Mucosa of descending colon (tissue), 3 donors: ENCODE data around the gene CNN2. TPM values are rescaled to one million over a fixed set of nuclear protein-coding genes. Genes with fewer than 3 reads are reported as not detected.

Experiments
- ATAC-seq: fragments of 200-7000 bp; cut with Tn5 transposase; one replicate; pipeline ENCODE4 v1.9.1; 2020; ENCODE audit warnings: mild to moderate bottlenecking, moderate library complexity
- DNase-seq, 3 donors: peaks; one replicate each; pipeline ENCODE4 v3.0.0-alpha.2; 2020
- H3K36me3 ChIP-seq: fragments of 200-600 bp; one replicate; pipeline ENCODE4 v1.8.0; 2021; ENCODE audit warnings: low read depth, mild to moderate bottlenecking
- H3K4me1 ChIP-seq: fragments of 200-600 bp; one replicate; pipeline ENCODE4 v1.8.0; 2021; ENCODE audit warnings: low read depth, mild to moderate bottlenecking
- H3K4me3 ChIP-seq: fragments of 200-600 bp; one replicate; pipeline ENCODE4 v1.8.0; 2021; ENCODE audit warnings: mild to moderate bottlenecking
- H3K9me3 ChIP-seq: fragments of 200-600 bp; one replicate; pipeline ENCODE4 v1.8.0; 2021; ENCODE audit warnings: mild to moderate bottlenecking
- CTCF ChIP-seq: fragments of 200-600 bp; IDR thresholded peaks from one replicate; pipeline ENCODE4 v1.8.0; 2022; ENCODE audit warnings: antibody characterized with exemption, mild to moderate bottlenecking
- intact Hi-C, 2 donors: fragments of 100-400 bp; cut with DNase I in 1 of 2; cut with micrococcal nuclease in 1 of 2; formaldehyde crosslinking; loops; one replicate each; pipeline versions ENCODE4 v1.11.0 to v1.11.1; 2022; cut with DNase I, micrococcal nuclease
- total RNA-seq, 3 donors: library from RNA; stranded (reverse); fragmentation: NEBNext Ultra II Directional in 2 of 3; extraction: Animal tissue kit (Norgen Biotek cat#: 25700) in 2 of 3; gene quantifications; one replicate each; pipeline versions ENCODE4 v1.2.1 to v1.2.4, GENCODE V29; 2021 to 2023
- donor health status: DM: no; HTN: no; CAD: no; lungs with moderate emphysema.
- donor health status: DM: no; HTN: no; CAD: no.
- donor health status: DM: no; HTN: yes; CAD: no.

The CNN2 gene
- total RNA-seq, 3 donors from 2014 or later, result 65.0 to 88.8 (median 84.7) TPM

GRCh38 chr19:1066748-1067340 lies 40.4 kb downstream of the CNN2 start, which contains the start of gene ARHGAP45:
TSS of gene ARHGAP45 (plus strand) at chr19:1067167. CDS start at chr19:1067406, 239 bp downstream.
- no peak for TF ChIP-seq CTCF
- DNase-seq, result peak; percentile 56 to 89 (median 78)
- H3K4me1 ChIP-seq, result peaks cover 44% of the 10 kb centered on the region
- H3K9me3 ChIP-seq, result no peaks in the 10 kb centered on the region
- H3K36me3 ChIP-seq, result no peaks in the 10 kb centered on the region
- intact Hi-C loops, result no loop called here
- peak; percentile 26 for ATAC-seq
- peak within 1 kb of the TSS; percentile 40 for H3K4me3 ChIP-seq

DNA sequence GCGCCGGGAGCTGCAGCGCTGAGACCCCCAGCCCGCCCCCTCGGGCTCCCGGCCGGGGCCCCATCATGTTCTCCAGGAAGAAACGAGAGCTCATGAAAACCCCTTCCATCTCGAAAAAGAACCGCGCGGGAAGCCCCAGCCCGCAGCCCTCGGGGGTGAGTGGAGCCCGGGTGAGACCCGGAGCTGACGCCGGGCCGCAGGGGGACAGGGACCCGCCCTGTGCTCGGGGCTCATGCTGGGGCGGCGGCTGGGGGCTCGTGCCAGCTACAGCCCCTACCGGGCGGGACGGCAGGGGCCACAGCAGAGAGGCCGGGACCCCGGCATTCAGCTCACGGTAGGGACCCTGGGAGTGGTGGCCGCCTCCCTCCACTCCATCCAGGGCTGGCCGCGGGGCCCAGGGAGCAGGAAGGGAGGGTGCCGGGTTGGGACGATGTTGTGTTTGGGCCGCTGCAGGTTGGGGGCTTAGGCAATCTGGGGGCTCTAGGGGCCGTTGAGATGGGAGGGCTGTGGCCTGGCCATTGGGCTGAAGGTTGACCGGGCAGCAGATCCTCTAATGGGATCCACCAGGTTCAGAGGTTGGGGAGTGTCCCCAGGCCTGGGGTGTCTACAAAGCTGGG lies 41.0 kb downstream of the CNN2 start:
- H3K9me3 ChIP-seq, result no peaks in the 10 kb centered on the region
- no peaks in the 10 kb centered on the region for H3K36me3 ChIP-seq
- intact Hi-C loops, result no loop called here
- ATAC-seq (no peak), DNase-seq (peak in 1 of 3 donors; percentile 53)
- H3K4me1 ChIP-seq, result peaks cover 44% of the 10 kb centered on the region
- no peak for TF ChIP-seq CTCF
- H3K4me3 ChIP-seq, result peak overlapping the region; percentile 40

GRCh38 chr19:1068009-1069001 lies 41.9 kb downstream of the CNN2 start:
- no peaks in the 10 kb centered on the region for H3K36me3 ChIP-seq
- ATAC-seq (peak; percentile 10), DNase-seq (peak; percentile 70 to 89 (median 77))
- H3K4me3 ChIP-seq, result no peak overlapping the region
- intact Hi-C loops, result no loop called here
- no peaks in the 10 kb centered on the region for H3K9me3 ChIP-seq
- peaks cover 44% of the 10 kb centered on the region for H3K4me1 ChIP-seq
- TF ChIP-seq CTCF, result no peak

GRCh38 chr19:1069009-1069779 lies 42.8 kb downstream of the CNN2 start:
- intact Hi-C loops, result no loop called here
- Histone ChIP-seq H3K9me3 (no peaks in the 10 kb centered on the region), H3K4me1 (peaks cover 48% of the 10 kb centered on the region), H3K4me3 (no peak overlapping the region), H3K36me3 (no peaks in the 10 kb centered on the region)
- TF ChIP-seq CTCF, result no peak
- ATAC-seq (peak; percentile 59), DNase-seq (peak; percentile 72 to 92 (median 81))

GRCh38 chr19:1070576-1070930 lies 44.1 kb downstream of the CNN2 start:
- intact Hi-C loops, result no loop called here

More at GRCh38 chr19:1070576-1070930, 44.1 kb downstream of the CNN2 start:
- no peak for TF ChIP-seq CTCF
- H3K4me3 ChIP-seq, result no peak overlapping the region
- DNase-seq, result no peak
- H3K36me3 ChIP-seq, result no peaks in the 10 kb centered on the region
- H3K9me3 ChIP-seq, result no peaks in the 10 kb centered on the region
- ATAC-seq, result no peak
- peaks cover 49% of the 10 kb centered on the region for H3K4me1 ChIP-seq
